NAMALWA (cell line): Measurements from ENCODE around the gene ZNF610.

Source experiments
- DNase-seq: peaks from one replicate; pipeline ENCODE4 v3.0.0-alpha.2; 2015; ENCODE audit warnings: low spot score

The ZNF610 gene

DNA sequence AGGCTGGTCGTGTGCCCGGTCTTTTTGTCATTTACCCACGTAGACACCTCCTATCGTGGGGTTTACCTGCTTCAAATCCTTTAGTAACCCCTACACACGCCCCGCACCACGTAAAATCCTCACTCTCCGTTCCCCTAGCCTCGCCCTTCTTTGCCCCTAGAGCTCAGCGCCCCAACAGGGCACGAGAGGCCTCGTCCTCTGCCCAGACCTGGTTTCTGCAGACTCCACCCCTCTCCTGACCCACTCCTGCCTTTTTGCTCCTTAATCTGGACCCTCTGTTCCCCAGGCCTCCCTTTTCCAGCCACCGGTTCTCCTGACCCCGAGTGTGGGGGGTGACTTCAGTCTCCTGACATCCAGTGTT, 62.0 kb downstream of the ZNF610 start:
- DNase-seq, result no peak

- no peak for DNase-seq
Observed at GRCh38 chr19:52410276-52410675, 74.2 kb downstream of the ZNF610 start.

GRCh38 chr19:52415711-52416110, 79.7 kb downstream of the ZNF610 start:
- DNase-seq, result no peak
